Measurements from ENCODE around the gene PLCH2.

PLCH2 gene

DNA sequence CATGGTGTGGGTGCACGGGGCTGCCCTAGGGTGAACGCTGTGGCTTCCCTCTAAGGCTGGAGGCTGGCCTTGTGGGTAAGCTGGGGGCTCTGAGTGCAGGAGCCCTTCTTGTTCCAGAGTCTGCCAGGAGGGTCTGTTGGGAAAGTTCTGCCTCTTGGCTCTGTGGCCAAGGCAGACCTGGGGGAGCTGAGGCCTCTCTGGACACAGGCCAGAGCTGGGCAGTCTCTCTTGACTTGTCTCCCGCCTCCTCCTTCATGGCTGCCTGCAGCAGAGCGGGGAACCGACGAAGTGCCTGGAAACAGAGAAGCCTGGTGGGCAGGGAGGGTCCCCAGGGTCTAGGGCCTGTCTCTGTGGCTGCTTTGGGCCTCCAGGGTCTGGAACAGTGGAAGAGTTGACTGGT lies 33.4 kb upstream of the PLCH2 start:
- no peaks in the 10 kb centered on the region for H3K79me2 ChIP-seq (ENCODE audit: control insufficient read depth, low read length)
- no peaks in the 10 kb centered on the region for H3F3A ChIP-seq (ENCODE audit: control insufficient read depth, insufficient read depth)
- no peak overlapping the region for H3K4me3 ChIP-seq (ENCODE audit: low read length)
- no peak overlapping the region for H3K4me2 ChIP-seq (ENCODE audit: low read length)
- no peaks in the 10 kb centered on the region for H3K36me3 ChIP-seq (ENCODE audit: control insufficient read depth, low read length)
- no peaks in the 10 kb centered on the region for H4K20me1 ChIP-seq (ENCODE audit: control insufficient read depth, insufficient read depth, low read depth, low read length)
- H3K27me3 ChIP-seq (ENCODE audit: control insufficient read depth, low read length), result no peaks in the 10 kb centered on the region
- H3K27ac ChIP-seq (ENCODE audit: low read depth, low read length), result no peak overlapping the region
- H3K9me3 ChIP-seq (ENCODE audit: control insufficient read depth, insufficient read depth, low read length), result no peaks in the 10 kb centered on the region
- no peak for TF ChIP-seq EZH2phosphoT487 (IDR thresholded peaks at IDR 0.05; ENCODE audit: borderline replicate concordance, low read length)
- TF ChIP-seq, protein P1, sequence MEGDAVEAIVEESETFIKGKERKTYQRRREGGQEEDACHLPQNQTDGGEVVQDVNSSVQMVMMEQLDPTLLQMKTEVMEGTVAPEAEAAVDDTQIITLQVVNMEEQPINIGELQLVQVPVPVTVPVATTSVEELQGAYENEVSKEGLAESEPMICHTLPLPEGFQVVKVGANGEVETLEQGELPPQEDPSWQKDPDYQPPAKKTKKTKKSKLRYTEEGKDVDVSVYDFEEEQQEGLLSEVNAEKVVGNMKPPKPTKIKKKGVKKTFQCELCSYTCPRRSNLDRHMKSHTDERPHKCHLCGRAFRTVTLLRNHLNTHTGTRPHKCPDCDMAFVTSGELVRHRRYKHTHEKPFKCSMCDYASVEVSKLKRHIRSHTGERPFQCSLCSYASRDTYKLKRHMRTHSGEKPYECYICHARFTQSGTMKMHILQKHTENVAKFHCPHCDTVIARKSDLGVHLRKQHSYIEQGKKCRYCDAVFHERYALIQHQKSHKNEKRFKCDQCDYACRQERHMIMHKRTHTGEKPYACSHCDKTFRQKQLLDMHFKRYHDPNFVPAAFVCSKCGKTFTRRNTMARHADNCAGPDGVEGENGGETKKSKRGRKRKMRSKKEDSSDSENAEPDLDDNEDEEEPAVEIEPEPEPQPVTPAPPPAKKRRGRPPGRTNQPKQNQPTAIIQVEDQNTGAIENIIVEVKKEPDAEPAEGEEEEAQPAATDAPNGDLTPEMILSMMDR (IDR thresholded peaks at IDR 0.05; ENCODE audit: low read depth, low read length, poor library complexity, severe bottlenecking), result no peak
- H3K4me1 ChIP-seq (ENCODE audit: control insufficient read depth, low read length), result no peaks in the 10 kb centered on the region
- no peaks in the 10 kb centered on the region for H3K9me2 ChIP-seq (replicated peaks; ENCODE audit: control insufficient read depth, low read length)

DNA sequence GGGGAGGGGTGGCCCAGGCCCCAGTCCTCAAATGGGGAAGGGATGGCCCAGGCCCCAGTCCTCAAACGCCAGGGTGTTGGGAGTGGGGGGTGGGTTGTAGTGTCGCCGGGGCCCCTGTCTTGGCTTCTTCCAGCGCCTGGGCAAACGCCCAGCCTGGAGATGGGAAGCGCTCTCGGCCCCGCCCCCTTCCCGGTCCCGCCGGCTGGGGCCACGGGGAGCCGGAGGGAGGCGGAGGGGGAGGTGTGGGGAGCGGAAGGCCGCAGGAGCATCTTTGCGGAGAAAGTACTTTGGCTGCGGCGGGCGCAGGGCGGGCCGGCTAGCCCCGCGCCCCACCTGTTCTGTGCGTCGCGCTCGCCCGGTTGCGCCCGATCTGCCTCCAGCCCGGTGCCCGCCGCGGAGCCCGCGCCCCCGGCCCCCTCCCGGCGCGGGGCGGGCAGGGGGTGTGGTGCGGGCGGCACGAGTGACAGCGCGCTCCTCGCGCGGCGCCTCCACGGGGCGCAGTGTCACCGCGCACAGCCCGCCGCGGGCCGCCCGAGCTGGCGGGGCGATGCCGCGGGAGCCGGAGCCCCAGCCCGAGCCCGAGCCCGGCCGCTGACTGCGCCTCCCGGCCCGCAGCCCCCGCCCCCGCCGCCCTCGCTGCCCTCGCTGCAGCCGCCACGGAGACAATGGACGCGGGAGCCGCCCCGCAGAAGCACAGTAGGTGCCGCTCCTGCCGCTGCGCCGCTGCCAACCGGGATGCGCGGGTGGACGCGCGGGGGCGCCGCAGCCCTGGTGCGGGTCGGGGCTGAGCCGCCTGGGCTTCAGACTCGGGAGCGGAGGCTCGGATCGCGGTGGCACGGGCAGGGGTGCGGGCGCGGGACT lies 32.6 kb upstream of the PLCH2 start:
- no peaks in the 10 kb centered on the region for H3K27me3 ChIP-seq (ENCODE audit: control insufficient read depth, low read length)
- TF ChIP-seq, protein P1 (IDR thresholded peaks at IDR 0.05; ENCODE audit: low read depth, low read length, poor library complexity, severe bottlenecking), result no peak
- TF ChIP-seq EZH2phosphoT487 (IDR thresholded peaks at IDR 0.05; ENCODE audit: borderline replicate concordance, low read length), result no peak

DNA sequence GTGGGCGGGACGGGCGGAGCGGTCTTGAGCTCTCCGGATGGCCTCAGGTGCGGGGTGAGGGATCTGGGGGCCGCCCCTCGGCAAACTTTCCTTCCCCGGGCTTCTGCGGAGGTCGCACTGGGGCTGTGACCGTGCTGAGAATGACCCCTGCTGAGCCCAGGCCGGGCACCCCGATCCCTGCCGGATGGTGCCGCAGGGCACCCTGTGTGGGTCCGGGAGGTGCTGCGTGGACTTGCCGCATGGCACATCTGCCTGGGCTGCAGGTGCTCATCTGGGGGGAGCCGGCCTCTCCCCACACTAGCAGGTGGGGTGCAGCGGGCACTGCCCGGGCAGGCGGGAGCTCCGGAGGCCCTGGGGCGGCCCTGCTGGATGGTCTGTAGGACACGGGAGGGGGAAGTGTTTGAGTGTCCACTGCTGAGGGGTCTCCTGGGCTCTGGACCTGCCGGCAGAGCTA lies 31.9 kb upstream of the PLCH2 start:
- Histone ChIP-seq H3K9me3 (ENCODE audit: control insufficient read depth, insufficient read depth, low read length) (no peaks in the 10 kb centered on the region), H3K27me3 (ENCODE audit: control insufficient read depth, low read length) (no peaks in the 10 kb centered on the region), H4K20me1 (ENCODE audit: control insufficient read depth, insufficient read depth, low read depth, low read length) (no peaks in the 10 kb centered on the region), H3K9me2 (replicated peaks; ENCODE audit: control insufficient read depth, low read length) (no peaks in the 10 kb centered on the region), H3F3A (ENCODE audit: control insufficient read depth, insufficient read depth) (no peaks in the 10 kb centered on the region), H3K36me3 (ENCODE audit: control insufficient read depth, low read length) (no peaks in the 10 kb centered on the region), H3K79me2 (ENCODE audit: control insufficient read depth, low read length) (no peaks in the 10 kb centered on the region), H3K27ac (ENCODE audit: low read depth, low read length) (no peak overlapping the region), H3K4me2 (ENCODE audit: low read length) (no peak overlapping the region), H3K4me1 (ENCODE audit: control insufficient read depth, low read length) (no peaks in the 10 kb centered on the region), H3K4me3 (ENCODE audit: low read length) (no peak overlapping the region)
- TF ChIP-seq, protein P1 (IDR thresholded peaks at IDR 0.05; ENCODE audit: low read depth, low read length, poor library complexity, severe bottlenecking), result no peak
- TF ChIP-seq EZH2phosphoT487 (IDR thresholded peaks at IDR 0.05; ENCODE audit: borderline replicate concordance, low read length), result no peak

More for the DNA sequence above, 32.6 kb upstream of the PLCH2 start:
- H3K4me1 ChIP-seq (ENCODE audit: control insufficient read depth, low read length), result no peaks in the 10 kb centered on the region
- H3K4me3 ChIP-seq (ENCODE audit: low read length), result no peak overlapping the region
- no peak overlapping the region for H3K27ac ChIP-seq (ENCODE audit: low read depth, low read length)
- no peak overlapping the region for H3K4me2 ChIP-seq (ENCODE audit: low read length)
- no peaks in the 10 kb centered on the region for H3K9me3 ChIP-seq (ENCODE audit: control insufficient read depth, insufficient read depth, low read length)
- H3F3A ChIP-seq (ENCODE audit: control insufficient read depth, insufficient read depth), result no peaks in the 10 kb centered on the region
- no peaks in the 10 kb centered on the region for H3K79me2 ChIP-seq (ENCODE audit: control insufficient read depth, low read length)
- no peaks in the 10 kb centered on the region for H3K9me2 ChIP-seq (replicated peaks; ENCODE audit: control insufficient read depth, low read length)
- H3K36me3 ChIP-seq (ENCODE audit: control insufficient read depth, low read length), result no peaks in the 10 kb centered on the region
- H4K20me1 ChIP-seq (ENCODE audit: control insufficient read depth, insufficient read depth, low read depth, low read length), result no peaks in the 10 kb centered on the region

Measured in DOHH2 (cell line).